ENCODE measurements around the gene IPO13.

IPO13 gene

GRCh38 chr1:43946236-43947060 lies at the start of gene IPO13:
Gene IPO13 (plus strand): TSS chr1:43946950. CDS start chr1:43947601, 651 bp downstream.
- DNase-seq = peak; percentile 96

- DNase-seq = no peak
Measured at GRCh38 chr1:43898981-43899380, 47.8 kb upstream of the IPO13 start.

- no peak for DNase-seq
Measured at GRCh38 chr1:43900386-43900785, 46.4 kb upstream of the IPO13 start.

GRCh38 chr1:43901196-43901961 lies 45.4 kb upstream of the IPO13 start:
- no peak for DNase-seq

GRCh38 chr1:43902058-43902831 lies 44.5 kb upstream of the IPO13 start:
- no peak for DNase-seq

GRCh38 chr1:43904660-43905551 lies 41.8 kb upstream of the IPO13 start:
- DNase-seq = no peak

- no peak for DNase-seq
Measured at GRCh38 chr1:43908226-43908625, 38.5 kb upstream of the IPO13 start.

GRCh38 chr1:43908858-43909257 lies 37.9 kb upstream of the IPO13 start:
- DNase-seq = no peak

- DNase-seq = no peak
Measured at GRCh38 chr1:43910343-43910742, 36.4 kb upstream of the IPO13 start.

- no peak for DNase-seq
Measured at GRCh38 chr1:43912607-43913006, 34.1 kb upstream of the IPO13 start.

- DNase-seq = no peak
Measured at GRCh38 chr1:43913051-43913501, 33.7 kb upstream of the IPO13 start.

- no peak for DNase-seq
Measured at GRCh38 chr1:43913666-43914360, 32.9 kb upstream of the IPO13 start.

- DNase-seq = no peak
Measured at GRCh38 chr1:43914576-43915525, 31.9 kb upstream of the IPO13 start.

- DNase-seq = no peak
Measured at GRCh38 chr1:43919906-43920305, 26.8 kb upstream of the IPO13 start.

GRCh38 chr1:43921022-43921421 lies 25.7 kb upstream of the IPO13 start:
- DNase-seq = no peak

GRCh38 chr1:43924516-43924915 lies 22.2 kb upstream of the IPO13 start:
- DNase-seq = no peak

GRCh38 chr1:43925846-43926245 lies 20.9 kb upstream of the IPO13 start:
- DNase-seq = no peak

- DNase-seq = no peak
Measured at GRCh38 chr1:43930168-43930948, 16.4 kb upstream of the IPO13 start.

- no peak for DNase-seq
Measured at GRCh38 chr1:43930949-43931275, 15.8 kb upstream of the IPO13 start.

All from activated CD8-positive, alpha-beta memory T cell treated with anti-CD3 and anti-CD28 coated beads, Interleukin-2, amount 50 U/mL, for 4 hours (primary cell).